ENCODE data around the gene PPP6R2. TPM values are rescaled to one million over a fixed set of nuclear protein-coding genes. Genes with fewer than 3 reads are reported as not detected.

The PPP6R2 gene
- total RNA-seq, 1 experiment from 2014 or later, result 42.6 TPM

DNA sequence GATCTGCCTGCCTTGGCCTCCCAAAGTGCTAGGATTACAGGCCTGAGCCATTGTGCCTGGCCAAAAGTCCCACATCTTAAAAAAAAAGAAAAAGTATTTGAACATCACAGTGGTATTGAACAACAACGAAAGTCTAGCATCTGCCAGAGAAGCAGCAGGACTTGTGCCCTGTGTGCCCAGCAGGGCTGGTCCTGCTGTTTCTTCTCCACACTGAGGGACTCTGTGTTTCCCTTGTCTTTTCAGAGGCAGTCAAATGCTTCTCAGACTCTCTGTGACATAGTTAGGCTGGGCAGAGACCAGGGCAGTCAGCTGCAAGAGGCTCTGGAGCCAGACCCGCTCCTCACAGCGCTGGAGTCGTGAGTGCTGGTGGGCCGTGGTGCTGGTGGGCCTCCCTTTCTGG lies 75.5 kb downstream of the PPP6R2 start:
- Histone ChIP-seq H3K4me1 (ENCODE audit: insufficient read depth, low read length) (no peaks in the 10 kb centered on the region), H3K9ac (ENCODE audit: extremely low read depth, insufficient read length, low read length) (no peak overlapping the region), H3K23me2 (ENCODE audit: insufficient read length, low read depth, low read length, poor library complexity, severe bottlenecking) (no peaks in the 10 kb centered on the region), H4K8ac (replicated peaks; ENCODE audit: insufficient read length, low read depth, low read length) (no peak overlapping the region), H3T11ph (ENCODE audit: low read length) (no peak overlapping the region), H3K23ac (ENCODE audit: insufficient read length, low read depth, low read length) (no peak overlapping the region), H2BK15ac (ENCODE audit: low read depth, low read length) (no peak overlapping the region), H2BK120ac (ENCODE audit: low read depth, low read length, poor library complexity, severe bottlenecking) (no peak overlapping the region), H2BK20ac (ENCODE audit: low read depth, low read length, poor library complexity, severe bottlenecking) (no peak overlapping the region), H3K4ac (ENCODE audit: low read depth, low read length) (no peak overlapping the region), H3K56ac (ENCODE audit: insufficient read length, low read depth, low read length) (no peak overlapping the region), H4K5ac (ENCODE audit: insufficient read length, low read depth, low read length) (no peak overlapping the region), H3K79me2 (ENCODE audit: insufficient read depth, low read length) (no peaks in the 10 kb centered on the region), H2AFZ (ENCODE audit: low read length) (no peak overlapping the region), H2BK5ac (ENCODE audit: insufficient read length, low read length) (no peak overlapping the region), H3K18ac (ENCODE audit: insufficient read length, low read depth, low read length) (no peak overlapping the region), H4K20me1 (ENCODE audit: control insufficient read depth, insufficient read depth, insufficient read length) (no peaks in the 10 kb centered on the region), H2BK12ac (ENCODE audit: insufficient read length, low read depth, low read length) (no peak overlapping the region), H3K27ac (ENCODE audit: insufficient read length, low read depth, low read length) (no peak overlapping the region), H3K27me3 (ENCODE audit: insufficient read depth, low read length) (no peaks in the 10 kb centered on the region), H3K14ac (ENCODE audit: insufficient read depth, low read length) (no peak overlapping the region), H3K4me2 (ENCODE audit: insufficient read depth, insufficient read length, low read length) (no peak overlapping the region), H4K91ac (ENCODE audit: insufficient read length, low read depth, low read length) (no peak overlapping the region), H2AK5ac (ENCODE audit: insufficient read length, low read length) (no peak overlapping the region), H3K9me3 (ENCODE audit: control insufficient read depth, low read depth, low read length) (no peaks in the 10 kb centered on the region), H3K79me1 (ENCODE audit: insufficient read depth, low read depth, low read length, poor library complexity, severe bottlenecking) (no peaks in the 10 kb centered on the region)
- Mint-ChIP-seq H3K4me3 (no peak overlapping the region), H3K27ac (no peak overlapping the region), H3K9me3 (no peaks in the 10 kb centered on the region), H3K36me3 (ENCODE audit: insufficient read depth in 1 of 3, low read depth in 3 of 3) (peaks cover 21 to 78% (median 73%) of the 10 kb centered on the region in 3 experiments; a peak in 6 of 7 replicates), H3K4me1 (no peaks in the 10 kb centered on the region), H3K27me3 (ENCODE audit: low read depth) (no peaks in the 10 kb centered on the region)
- no CpG with 5 or more reads among the region's 5 CpGs for WGBS (ENCODE audit: extremely low coverage, insufficient read length, low lambda C conversion rate)
- TF ChIP-seq, protein P1, sequence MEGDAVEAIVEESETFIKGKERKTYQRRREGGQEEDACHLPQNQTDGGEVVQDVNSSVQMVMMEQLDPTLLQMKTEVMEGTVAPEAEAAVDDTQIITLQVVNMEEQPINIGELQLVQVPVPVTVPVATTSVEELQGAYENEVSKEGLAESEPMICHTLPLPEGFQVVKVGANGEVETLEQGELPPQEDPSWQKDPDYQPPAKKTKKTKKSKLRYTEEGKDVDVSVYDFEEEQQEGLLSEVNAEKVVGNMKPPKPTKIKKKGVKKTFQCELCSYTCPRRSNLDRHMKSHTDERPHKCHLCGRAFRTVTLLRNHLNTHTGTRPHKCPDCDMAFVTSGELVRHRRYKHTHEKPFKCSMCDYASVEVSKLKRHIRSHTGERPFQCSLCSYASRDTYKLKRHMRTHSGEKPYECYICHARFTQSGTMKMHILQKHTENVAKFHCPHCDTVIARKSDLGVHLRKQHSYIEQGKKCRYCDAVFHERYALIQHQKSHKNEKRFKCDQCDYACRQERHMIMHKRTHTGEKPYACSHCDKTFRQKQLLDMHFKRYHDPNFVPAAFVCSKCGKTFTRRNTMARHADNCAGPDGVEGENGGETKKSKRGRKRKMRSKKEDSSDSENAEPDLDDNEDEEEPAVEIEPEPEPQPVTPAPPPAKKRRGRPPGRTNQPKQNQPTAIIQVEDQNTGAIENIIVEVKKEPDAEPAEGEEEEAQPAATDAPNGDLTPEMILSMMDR (conservative IDR thresholded peaks at IDR 0.05), result no peak
- no peak for DNase-seq

Data from H9 (cell line).